ENCODE measurements around the gene SLC35E1. TPM values are rescaled to one million over a fixed set of nuclear protein-coding genes. Genes with fewer than 3 reads are reported as not detected.

The SLC35E1 gene
- total and polyA plus RNA-seq, 2 donors from 2014 or later, result 19.8 to 47.1 TPM

DNA sequence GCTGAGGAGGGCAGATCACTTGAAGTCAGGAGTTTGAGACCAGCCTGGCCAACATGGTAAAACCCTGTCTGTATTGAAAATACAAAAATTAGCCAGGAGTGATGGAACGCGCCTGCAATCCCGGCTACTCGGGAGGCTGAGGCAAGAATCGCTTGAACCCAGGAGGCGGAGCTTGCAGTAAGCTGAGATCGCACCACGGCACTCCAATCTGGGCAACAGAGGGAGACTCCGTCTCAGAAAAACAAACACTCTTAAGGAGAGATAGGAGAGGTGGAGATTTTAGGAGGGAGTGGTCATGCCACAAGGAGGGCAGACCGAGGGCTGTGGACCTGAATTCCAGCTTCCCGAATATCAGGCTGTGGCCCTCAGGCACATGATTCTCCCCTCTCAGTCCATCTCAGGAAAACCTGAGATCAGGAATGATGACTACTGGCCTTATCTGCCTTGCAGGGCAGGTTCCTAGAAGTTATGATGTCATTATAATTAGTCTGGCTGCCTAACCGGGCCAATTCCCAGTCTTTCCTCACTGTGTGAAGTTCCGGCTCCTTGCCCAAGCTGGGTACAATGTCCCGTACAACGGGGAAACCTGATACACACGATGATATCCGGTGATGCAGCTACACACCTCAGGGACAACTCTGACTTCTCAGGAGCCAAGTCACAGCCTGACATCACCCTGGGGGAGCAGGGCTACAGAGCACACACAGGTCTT is 2.5 kb downstream of the SLC35E1 start:
- Histone ChIP-seq H3K27ac (ENCODE audit: low read depth in 2 of 2, low read length in 2 of 2) (no peak overlapping the region), H3K27me3 (ENCODE audit: control insufficient read depth, insufficient read depth, low read length) (no peaks in the 10 kb centered on the region), H3K9me3 (ENCODE audit: control insufficient read depth in 2 of 3, insufficient read depth in 1 of 3, low read length in 3 of 3) (no peaks in the 10 kb centered on the region), H3K4me1 (ENCODE audit: control insufficient read depth in 2 of 3, insufficient read depth in 2 of 3, low read depth in 1 of 3, low read length in 3 of 3) (peaks cover 0 to 24% (median 6%) of the 10 kb centered on the region in 3 donors), H3K4me3 (ENCODE audit: low read length in 3 of 3) (no peak overlapping the region), H3K9ac (ENCODE audit: low read length in 3 of 3) (no peak overlapping the region), H3K36me3 (ENCODE audit: control insufficient read depth in 2 of 3, insufficient read depth in 3 of 3, low read length in 3 of 3) (peaks cover 4 to 27% (median 8%) of the 10 kb centered on the region in 3 donors)
- DNase-seq, result no peak
- FAIRE-seq, result no peak
- TF ChIP-seq, protein P1, sequence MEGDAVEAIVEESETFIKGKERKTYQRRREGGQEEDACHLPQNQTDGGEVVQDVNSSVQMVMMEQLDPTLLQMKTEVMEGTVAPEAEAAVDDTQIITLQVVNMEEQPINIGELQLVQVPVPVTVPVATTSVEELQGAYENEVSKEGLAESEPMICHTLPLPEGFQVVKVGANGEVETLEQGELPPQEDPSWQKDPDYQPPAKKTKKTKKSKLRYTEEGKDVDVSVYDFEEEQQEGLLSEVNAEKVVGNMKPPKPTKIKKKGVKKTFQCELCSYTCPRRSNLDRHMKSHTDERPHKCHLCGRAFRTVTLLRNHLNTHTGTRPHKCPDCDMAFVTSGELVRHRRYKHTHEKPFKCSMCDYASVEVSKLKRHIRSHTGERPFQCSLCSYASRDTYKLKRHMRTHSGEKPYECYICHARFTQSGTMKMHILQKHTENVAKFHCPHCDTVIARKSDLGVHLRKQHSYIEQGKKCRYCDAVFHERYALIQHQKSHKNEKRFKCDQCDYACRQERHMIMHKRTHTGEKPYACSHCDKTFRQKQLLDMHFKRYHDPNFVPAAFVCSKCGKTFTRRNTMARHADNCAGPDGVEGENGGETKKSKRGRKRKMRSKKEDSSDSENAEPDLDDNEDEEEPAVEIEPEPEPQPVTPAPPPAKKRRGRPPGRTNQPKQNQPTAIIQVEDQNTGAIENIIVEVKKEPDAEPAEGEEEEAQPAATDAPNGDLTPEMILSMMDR (IDR thresholded peaks at IDR 0.05; ENCODE audit: borderline replicate concordance, extremely low read depth, insufficient read depth), result no peak
- intact Hi-C loops (cut with DNase I), result no loop called here

- no peak overlapping the region for H3K27ac ChIP-seq (ENCODE audit: low read depth in 2 of 2, low read length in 2 of 2)
- H3K36me3 ChIP-seq (ENCODE audit: control insufficient read depth in 2 of 3, insufficient read depth in 3 of 3, low read length in 3 of 3), result peaks cover 5 to 44% (median 14%) of the 10 kb centered on the region in 3 donors
- no peaks in the 10 kb centered on the region for H3K27me3 ChIP-seq (ENCODE audit: control insufficient read depth, insufficient read depth, low read length)
- no peak overlapping the region for H3K4me3 ChIP-seq (ENCODE audit: low read length in 3 of 3)
- H3K9ac ChIP-seq (ENCODE audit: low read length in 3 of 3), result no peak overlapping the region
- peaks cover 0 to 7% (median 6%) of the 10 kb centered on the region in 3 donors for H3K4me1 ChIP-seq (ENCODE audit: control insufficient read depth in 2 of 3, insufficient read depth in 2 of 3, low read depth in 1 of 3, low read length in 3 of 3)
- DNase-seq (no peak), FAIRE-seq (no peak)
- H3K9me3 ChIP-seq (ENCODE audit: control insufficient read depth in 2 of 3, insufficient read depth in 1 of 3, low read length in 3 of 3), result no peaks in the 10 kb centered on the region
- TF ChIP-seq, protein P1 (IDR thresholded peaks at IDR 0.05; ENCODE audit: borderline replicate concordance, extremely low read depth, insufficient read depth), result no peak
- intact Hi-C loops (cut with DNase I), result no loop called here
Measured at GRCh38 chr19:16566702-16567101, 5.5 kb downstream of the SLC35E1 start.

DNA sequence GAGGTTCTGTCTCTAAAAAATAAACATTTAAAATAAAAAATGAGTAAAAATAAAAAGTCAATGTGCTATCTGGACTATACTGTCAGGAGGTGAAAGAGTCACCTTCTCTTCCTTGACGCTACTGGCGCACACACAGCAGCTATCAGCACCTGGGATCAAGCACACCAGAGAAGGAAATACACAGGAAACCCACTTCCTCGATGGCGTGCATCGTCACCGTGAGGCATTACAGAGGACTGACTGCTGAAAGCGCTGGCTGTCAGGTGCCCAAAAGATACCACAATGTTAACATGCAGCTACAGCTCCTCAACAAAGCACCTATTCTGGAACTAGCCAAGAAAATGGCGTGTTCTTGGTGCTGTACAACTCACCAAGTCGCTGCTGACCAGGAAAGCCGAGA is 6.1 kb downstream of the SLC35E1 start:
- Histone ChIP-seq H3K27ac (ENCODE audit: low read depth in 2 of 2, low read length in 2 of 2) (no peak overlapping the region), H3K9ac (ENCODE audit: low read length in 3 of 3) (no peak overlapping the region), H3K36me3 (ENCODE audit: control insufficient read depth in 2 of 3, insufficient read depth in 3 of 3, low read length in 3 of 3) (peaks cover 5 to 44% (median 19%) of the 10 kb centered on the region in 3 donors), H3K27me3 (ENCODE audit: control insufficient read depth, insufficient read depth, low read length) (no peaks in the 10 kb centered on the region), H3K4me1 (ENCODE audit: control insufficient read depth in 2 of 3, insufficient read depth in 2 of 3, low read depth in 1 of 3, low read length in 3 of 3) (peaks cover 0 to 2% (median 2%) of the 10 kb centered on the region in 3 donors), H3K9me3 (ENCODE audit: control insufficient read depth in 2 of 3, insufficient read depth in 1 of 3, low read length in 3 of 3) (no peaks in the 10 kb centered on the region), H3K4me3 (ENCODE audit: low read length in 3 of 3) (no peak overlapping the region)
- TF ChIP-seq, protein P1 (IDR thresholded peaks at IDR 0.05; ENCODE audit: borderline replicate concordance, extremely low read depth, insufficient read depth), result no peak
- DNase-seq (peak in 1 of 5 donors; percentile 81), FAIRE-seq (no peak)
- intact Hi-C loops (cut with DNase I), result no loop called here

All from kidney (tissue), 14 donors.